Heart right ventricle (tissue), 16 donors: ENCODE data around the gene FUT6. TPM values are rescaled to one million over a fixed set of nuclear protein-coding genes. Genes with fewer than 3 reads are reported as not detected.

Source experiments
- ATAC-seq, 8 donors: fragments of 200-7000 bp; cut with Tn5 transposase; one replicate each; pipeline ENCODE4 v1.9.1; 2020; ENCODE audit warnings: mild to moderate bottlenecking in 8 of 8, moderate library complexity in 8 of 8, moderate number of reproducible peaks in 1 of 8
- DNase-seq, 2 donors: peaks; one replicate each; pipeline ENCODE4 v3.0.0-alpha.2; 2020
- H3K27ac ChIP-seq, 10 donors: fragments of 200-600 bp; sonication (generic) in 2 of 10; one replicate each; pipeline versions ENCODE4 v1.5.0 to v1.8.0; 2020 to 2022; ENCODE audit warnings: mild to moderate bottlenecking in 3 of 10
- H3K27me3 ChIP-seq, 7 donors: fragments of 200-600 bp; one replicate each; pipeline ENCODE4 v1.8.0; 2021 to 2022; ENCODE audit warnings: mild to moderate bottlenecking in 2 of 7
- H3K36me3 ChIP-seq, 9 donors: fragments of 200-600 bp; sonication (generic) in 1 of 9; one replicate each; pipeline versions ENCODE4 v1.5.0 to v1.8.0; 2020 to 2022; ENCODE audit warnings: mild to moderate bottlenecking in 2 of 9
- H3K4me1 ChIP-seq, 9 donors: fragments of 200-600 bp; sonication (generic) in 1 of 9; one replicate each; pipeline versions ENCODE4 v1.5.0 to v1.8.0; 2020 to 2022; ENCODE audit warnings: mild to moderate bottlenecking in 4 of 9
- H3K4me3 ChIP-seq, 10 donors: fragments of 200-600 bp; sonication (generic) in 2 of 10; one replicate each; pipeline versions ENCODE4 v1.5.0 to v1.8.0; 2020 to 2022; ENCODE audit warnings: mild to moderate bottlenecking in 7 of 10, moderate library complexity in 2 of 10
- H3K9me3 ChIP-seq, 11 donors: fragments of 200-600 bp in 10 of 11; sonication (generic) in 2 of 11; one replicate each; pipeline versions ENCODE4 v1.5.0 to v1.8.0; 2013 to 2022; ENCODE audit warnings: mild to moderate bottlenecking in 2 of 11, control low read depth in 1 of 11, moderate library complexity in 1 of 11
- WGBS, 2 donors: extraction: QIAGEN DNeasy Blood & Tissue Kit; methylation state at CpG; one replicate each; pipeline ENCODE4 v1.1.7; 2013; ENCODE audit warnings: inconsistent platforms in 1 of 2; 5-methylcytosine and 5-hydroxymethylcytosine counted together
- intact Hi-C, 10 donors: fragments of 100-400 bp; cut with DNase I; formaldehyde crosslinking; loops; one replicate each; pipeline versions ENCODE4 v1.11.1 to v1.14.2; 2022
- polyA plus RNA-seq, 2 donors: library from polyadenylated mRNA; stranded (reverse); fragments of 200-250 nt; gene quantifications; one replicate each; pipeline ENCODE4 v1.2.3, GENCODE V29; 2013
- total RNA-seq, 10 donors: library from RNA; stranded (reverse); fragmentation: NEBNext Ultra II Directional in 3 of 10; extraction: Animal tissue kit (Norgen Biotek cat#: 25700) in 3 of 10; gene quantifications; one replicate each; pipeline versions ENCODE4 v1.2.1 to v1.2.4, GENCODE V29; 2021 to 2023
- TF ChIP-seq, protein P1 (sequence below), 9 donors: fragments of 200-600 bp; sonication (generic) in 2 of 9; IDR thresholded peaks; one replicate each; pipeline versions ENCODE4 v1.5.0 to v1.8.0; 2021 to 2022; ENCODE audit warnings: antibody characterized with exemption in 9 of 9, mild to moderate bottlenecking in 5 of 9, moderate library complexity in 1 of 9
- donor health status: Arrhythmogenic right ventricular cardiomyopathy.
- donor health status: ischemic (EF 13 %, LVEDD 7.1; RV severe dilation, severe dysfunction).
- donor health status: healthy with polysubstance abuse.
- donor health status: DM: no; HTN: yes; CAD: no.
- donor health status: DM: no; HTN: no; CAD: no.
- donor health status: ischemic (EF 25% LVEDD 6.9; RV normal size, moderate dysfunction).
- donor health status: ischemic (EF 25% LVEDD 5.7; RV mildly dilated, moderate dysfunction).
- donor health status: healthy.
- donor health status: DM: yes; HTN: yes; CAD: no.
- donor health status: Ischemic cardiomyopathy.
- donor health status: ischemic (EF 35%, LVEDD 5.7; RV mildly dilated, moderate dysfunction).
- donor health status: nonischemic (EF 11% LVEDD 7.7; RV severe dilation, severe dysfunction).
- donor health status: DM: yes; HTN: yes; CAD: no.
- donor health status: PGD.
- donor health status: ischemic (EF 29% LVEDD 5.4; RV normal size, mild dysfunction).
- donor health status: nonischemic (EF 23%, LVEDD 6.1; RV moderate dilation, normal function).

Gene FUT6
- total and polyA plus RNA-seq, 12 donors, result not detected

DNA sequence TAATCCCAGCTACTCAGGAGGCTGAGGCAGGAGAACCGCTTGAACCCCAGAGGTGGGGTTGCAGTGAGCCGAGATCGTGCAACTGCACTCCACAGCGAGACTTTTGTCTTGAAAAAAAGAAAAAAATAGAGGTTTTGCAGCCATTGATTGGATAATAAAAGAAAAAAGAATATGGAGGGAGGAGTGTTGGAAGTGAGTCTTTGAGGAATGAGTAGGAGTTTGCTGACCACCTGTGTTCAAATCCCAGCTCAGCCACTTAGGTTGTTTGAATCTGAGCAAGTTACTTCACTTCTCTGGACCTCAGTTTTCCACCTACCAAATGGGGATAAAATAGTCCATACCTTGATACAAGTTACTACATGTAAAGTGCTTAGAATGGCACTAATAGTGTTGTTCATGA is 28.4 kb downstream of the FUT6 start:
- H3K4me3 ChIP-seq, result no peak overlapping the region
- TF ChIP-seq, protein P1, sequence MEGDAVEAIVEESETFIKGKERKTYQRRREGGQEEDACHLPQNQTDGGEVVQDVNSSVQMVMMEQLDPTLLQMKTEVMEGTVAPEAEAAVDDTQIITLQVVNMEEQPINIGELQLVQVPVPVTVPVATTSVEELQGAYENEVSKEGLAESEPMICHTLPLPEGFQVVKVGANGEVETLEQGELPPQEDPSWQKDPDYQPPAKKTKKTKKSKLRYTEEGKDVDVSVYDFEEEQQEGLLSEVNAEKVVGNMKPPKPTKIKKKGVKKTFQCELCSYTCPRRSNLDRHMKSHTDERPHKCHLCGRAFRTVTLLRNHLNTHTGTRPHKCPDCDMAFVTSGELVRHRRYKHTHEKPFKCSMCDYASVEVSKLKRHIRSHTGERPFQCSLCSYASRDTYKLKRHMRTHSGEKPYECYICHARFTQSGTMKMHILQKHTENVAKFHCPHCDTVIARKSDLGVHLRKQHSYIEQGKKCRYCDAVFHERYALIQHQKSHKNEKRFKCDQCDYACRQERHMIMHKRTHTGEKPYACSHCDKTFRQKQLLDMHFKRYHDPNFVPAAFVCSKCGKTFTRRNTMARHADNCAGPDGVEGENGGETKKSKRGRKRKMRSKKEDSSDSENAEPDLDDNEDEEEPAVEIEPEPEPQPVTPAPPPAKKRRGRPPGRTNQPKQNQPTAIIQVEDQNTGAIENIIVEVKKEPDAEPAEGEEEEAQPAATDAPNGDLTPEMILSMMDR (IDR thresholded peaks at IDR 0.05), result no peak
- WGBS, 2 donors, result 91 to 97% methylated on average over 4 of the region's 4 CpGs
- H3K27me3 ChIP-seq, result peaks cover 0 to 10% (median 0%) of the 10 kb centered on the region in 7 donors
- H3K27ac ChIP-seq, result no peak overlapping the region
- no peaks in the 10 kb centered on the region for H3K36me3 ChIP-seq
- ATAC-seq, result no peak
- no peak for DNase-seq
- no peaks in the 10 kb centered on the region for H3K9me3 ChIP-seq
- intact Hi-C loops, result no loop called here
- peaks cover 0 to under 1% (median 0%) of the 10 kb centered on the region in 9 donors for H3K4me1 ChIP-seq

GRCh38 chr19:5809469-5809868 is 30.0 kb downstream of the FUT6 start:
- H3K9me3 ChIP-seq, result no peaks in the 10 kb centered on the region
- peaks cover 0 to 22% (median 10%) of the 10 kb centered on the region in 7 donors for H3K27me3 ChIP-seq
- TF ChIP-seq, protein P1 (IDR thresholded peaks at IDR 0.05), result no peak
- DNase-seq, result no peak
- H3K4me1 ChIP-seq, result peaks cover 0 to 10% (median 2%) of the 10 kb centered on the region in 9 donors
- intact Hi-C loops, result loop anchor here in 5 of 10 donors (5.0 to 10.0 kb wide), 3 partner anchors 83 to 215 kb away; no protein-coding TSS in a partner anchor
- H3K27ac ChIP-seq, result no peak overlapping the region
- 78 to 83% methylated on average over 10 of the region's 10 CpGs for WGBS, 2 donors
- no peak overlapping the region for H3K4me3 ChIP-seq
- ATAC-seq, result no peak
- no peaks in the 10 kb centered on the region for H3K36me3 ChIP-seq

- Histone ChIP-seq H3K4me3 (no peak overlapping the region), H3K9me3 (no peaks in the 10 kb centered on the region), H3K27ac (no peak overlapping the region), H3K36me3 (no peaks in the 10 kb centered on the region), H3K27me3 (peaks cover 0 to 26% (median 14%) of the 10 kb centered on the region in 7 donors), H3K4me1 (peaks cover 0 to 13% (median 6%) of the 10 kb centered on the region in 9 donors)
- ATAC-seq (no peak), DNase-seq (no peak)
- intact Hi-C loops, result loop anchor here in 5 of 10 donors (5.0 to 10.0 kb wide), 3 partner anchors 83 to 216 kb away; no protein-coding TSS in a partner anchor
- WGBS, 2 donors, result 89% methylated on average over 9 of the region's 9 CpGs
- TF ChIP-seq, protein P1 (IDR thresholded peaks at IDR 0.05), result no peak
Measured at GRCh38 chr19:5809053-5809452, 30.4 kb downstream of the FUT6 start.

DNA sequence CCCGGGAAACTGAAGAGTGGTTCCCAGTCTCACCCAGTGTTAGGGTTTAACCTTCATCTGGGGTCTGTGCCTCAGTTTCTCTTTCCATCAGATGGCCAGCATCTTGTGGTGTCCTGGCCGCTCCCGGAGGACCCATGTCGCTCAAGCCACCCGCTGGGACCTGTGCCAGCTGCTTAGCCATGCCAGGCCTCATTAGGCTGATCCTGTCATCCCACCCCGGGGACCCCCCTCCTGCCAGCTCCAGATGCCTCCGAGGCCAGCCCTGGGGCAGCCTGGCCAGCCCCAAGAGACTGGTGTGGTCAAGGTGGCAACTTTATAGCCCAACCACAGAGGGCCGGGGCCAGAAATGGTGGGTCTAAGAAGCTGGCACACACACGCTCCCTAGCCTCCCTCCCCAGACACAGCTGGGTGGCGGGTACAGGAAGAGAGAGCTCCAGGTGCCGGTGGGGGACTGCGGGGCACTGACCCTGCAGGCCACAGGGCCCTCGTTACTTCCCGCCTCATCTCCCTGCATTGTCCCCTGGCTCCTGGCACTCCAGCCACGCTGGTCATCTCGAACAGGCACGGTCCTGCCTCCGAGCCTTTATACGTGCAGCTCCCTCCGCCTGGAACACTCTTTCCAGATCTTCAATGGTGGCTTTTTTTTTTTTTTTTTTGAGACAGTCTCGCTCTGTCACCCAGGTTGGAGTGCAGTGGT is 31.2 kb downstream of the FUT6 start:
- Histone ChIP-seq H3K4me1 (peaks cover 3 to 21% (median 12%) of the 10 kb centered on the region in 9 donors), H3K9me3 (no peaks in the 10 kb centered on the region), H3K27ac (no peak overlapping the region), H3K36me3 (no peaks in the 10 kb centered on the region), H3K4me3 (no peak overlapping the region), H3K27me3 (peaks cover 0 to 34% (median 21%) of the 10 kb centered on the region in 7 donors)
- WGBS, 2 donors, result 80% methylated on average over 21 of the region's 21 CpGs
- intact Hi-C loops, result loop anchor here in 5 of 10 donors (5.0 to 10.0 kb wide), 3 partner anchors 84 to 217 kb away; no protein-coding TSS in a partner anchor
- DNase-seq (no peak), ATAC-seq (no peak)
- TF ChIP-seq, protein P1 (IDR thresholded peaks at IDR 0.05), result no peak
